ENCODE results near the gene NDUFS8. TPM values are rescaled to one million over a fixed set of nuclear protein-coding genes. Genes with fewer than 3 reads are reported as not detected.

The NDUFS8 gene
- total and polyA plus RNA-seq, 10 of the 15 experiments (the other 5 are each of a cell fraction or from before 2014, with no cell fraction given), result 17.6 to 308 (median 120) TPM

DNA sequence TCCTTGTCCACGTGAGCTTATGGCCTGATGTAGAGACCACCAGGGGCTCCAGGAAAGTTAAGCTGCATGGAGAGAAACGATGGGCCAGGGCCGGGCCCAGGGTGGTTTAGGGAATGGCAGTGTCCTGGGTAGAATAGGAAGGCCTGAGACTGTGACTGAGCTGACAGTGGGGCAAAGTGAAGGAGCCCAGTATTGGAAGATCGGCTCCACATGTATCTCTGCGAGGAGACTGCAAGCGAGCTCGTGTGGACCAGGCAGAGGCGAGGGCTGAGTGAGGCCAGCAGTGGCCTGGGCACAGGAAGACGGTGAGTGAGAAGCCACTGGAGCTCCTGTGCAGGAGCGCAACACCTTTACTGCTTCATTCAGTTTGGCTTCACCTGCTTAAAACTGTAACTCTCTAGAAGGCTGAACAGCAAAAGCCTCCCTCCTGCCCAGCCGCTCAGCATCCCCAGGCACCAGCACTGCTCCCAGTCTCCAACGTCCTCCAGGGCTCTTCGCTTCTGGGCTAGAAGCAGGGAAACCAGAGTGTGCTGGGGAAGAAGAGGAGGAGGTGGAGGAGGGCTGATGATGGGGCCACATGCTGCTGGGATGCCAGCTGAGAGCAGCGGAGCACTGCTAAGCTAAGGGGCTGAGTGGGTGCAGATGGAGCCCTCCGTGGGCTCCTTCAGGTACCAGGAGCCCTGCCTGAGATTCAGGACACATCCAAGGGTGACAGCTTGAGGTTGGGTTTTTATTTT, 21.8 kb downstream of the NDUFS8 start (continued):
- TF ChIP-seq, protein P1, sequence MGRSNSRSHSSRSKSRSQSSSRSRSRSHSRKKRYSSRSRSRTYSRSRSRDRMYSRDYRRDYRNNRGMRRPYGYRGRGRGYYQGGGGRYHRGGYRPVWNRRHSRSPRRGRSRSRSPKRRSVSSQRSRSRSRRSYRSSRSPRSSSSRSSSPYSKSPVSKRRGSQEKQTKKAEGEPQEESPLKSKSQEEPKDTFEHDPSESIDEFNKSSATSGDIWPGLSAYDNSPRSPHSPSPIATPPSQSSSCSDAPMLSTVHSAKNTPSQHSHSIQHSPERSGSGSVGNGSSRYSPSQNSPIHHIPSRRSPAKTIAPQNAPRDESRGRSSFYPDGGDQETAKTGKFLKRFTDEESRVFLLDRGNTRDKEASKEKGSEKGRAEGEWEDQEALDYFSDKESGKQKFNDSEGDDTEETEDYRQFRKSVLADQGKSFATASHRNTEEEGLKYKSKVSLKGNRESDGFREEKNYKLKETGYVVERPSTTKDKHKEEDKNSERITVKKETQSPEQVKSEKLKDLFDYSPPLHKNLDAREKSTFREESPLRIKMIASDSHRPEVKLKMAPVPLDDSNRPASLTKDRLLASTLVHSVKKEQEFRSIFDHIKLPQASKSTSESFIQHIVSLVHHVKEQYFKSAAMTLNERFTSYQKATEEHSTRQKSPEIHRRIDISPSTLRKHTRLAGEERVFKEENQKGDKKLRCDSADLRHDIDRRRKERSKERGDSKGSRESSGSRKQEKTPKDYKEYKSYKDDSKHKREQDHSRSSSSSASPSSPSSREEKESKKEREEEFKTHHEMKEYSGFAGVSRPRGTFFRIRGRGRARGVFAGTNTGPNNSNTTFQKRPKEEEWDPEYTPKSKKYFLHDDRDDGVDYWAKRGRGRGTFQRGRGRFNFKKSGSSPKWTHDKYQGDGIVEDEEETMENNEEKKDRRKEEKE (IDR thresholded peaks at IDR 0.05), result no peak
- TF ChIP-seq FOXK2 (IDR thresholded peaks at IDR 0.05), result no peak
- TF ChIP-seq, protein P2, sequence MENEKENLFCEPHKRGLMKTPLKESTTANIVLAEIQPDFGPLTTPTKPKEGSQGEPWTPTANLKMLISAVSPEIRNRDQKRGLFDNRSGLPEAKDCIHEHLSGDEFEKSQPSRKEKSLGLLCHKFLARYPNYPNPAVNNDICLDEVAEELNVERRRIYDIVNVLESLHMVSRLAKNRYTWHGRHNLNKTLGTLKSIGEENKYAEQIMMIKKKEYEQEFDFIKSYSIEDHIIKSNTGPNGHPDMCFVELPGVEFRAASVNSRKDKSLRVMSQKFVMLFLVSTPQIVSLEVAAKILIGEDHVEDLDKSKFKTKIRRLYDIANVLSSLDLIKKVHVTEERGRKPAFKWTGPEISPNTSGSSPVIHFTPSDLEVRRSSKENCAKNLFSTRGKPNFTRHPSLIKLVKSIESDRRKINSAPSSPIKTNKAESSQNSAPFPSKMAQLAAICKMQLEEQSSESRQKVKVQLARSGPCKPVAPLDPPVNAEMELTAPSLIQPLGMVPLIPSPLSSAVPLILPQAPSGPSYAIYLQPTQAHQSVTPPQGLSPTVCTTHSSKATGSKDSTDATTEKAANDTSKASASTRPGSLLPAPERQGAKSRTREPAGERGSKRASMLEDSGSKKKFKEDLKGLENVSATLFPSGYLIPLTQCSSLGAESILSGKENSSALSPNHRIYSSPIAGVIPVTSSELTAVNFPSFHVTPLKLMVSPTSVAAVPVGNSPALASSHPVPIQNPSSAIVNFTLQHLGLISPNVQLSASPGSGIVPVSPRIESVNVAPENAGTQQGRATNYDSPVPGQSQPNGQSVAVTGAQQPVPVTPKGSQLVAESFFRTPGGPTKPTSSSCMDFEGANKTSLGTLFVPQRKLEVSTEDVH (IDR thresholded peaks at IDR 0.05; ENCODE audit: low read depth, partially characterized antibody), result no peak
- no peak for TF ChIP-seq BACH1 (IDR thresholded peaks at IDR 0.05; ENCODE audit: borderline replicate concordance)
- no peak for TF ChIP-seq ZNF207 (IDR thresholded peaks at IDR 0.05; ENCODE audit: borderline replicate concordance)
- TF ChIP-seq, protein P3, sequence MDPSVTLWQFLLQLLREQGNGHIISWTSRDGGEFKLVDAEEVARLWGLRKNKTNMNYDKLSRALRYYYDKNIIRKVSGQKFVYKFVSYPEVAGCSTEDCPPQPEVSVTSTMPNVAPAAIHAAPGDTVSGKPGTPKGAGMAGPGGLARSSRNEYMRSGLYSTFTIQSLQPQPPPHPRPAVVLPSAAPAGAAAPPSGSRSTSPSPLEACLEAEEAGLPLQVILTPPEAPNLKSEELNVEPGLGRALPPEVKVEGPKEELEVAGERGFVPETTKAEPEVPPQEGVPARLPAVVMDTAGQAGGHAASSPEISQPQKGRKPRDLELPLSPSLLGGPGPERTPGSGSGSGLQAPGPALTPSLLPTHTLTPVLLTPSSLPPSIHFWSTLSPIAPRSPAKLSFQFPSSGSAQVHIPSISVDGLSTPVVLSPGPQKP (IDR thresholded peaks at IDR 0.05; ENCODE audit: low read depth, low read length), result no peak
- TF ChIP-seq FOS (IDR thresholded peaks at IDR 0.05; ENCODE audit: borderline replicate concordance, extremely low read depth, insufficient read length), result no peak
- no peak for TF ChIP-seq CBFB (IDR thresholded peaks at IDR 0.05; ENCODE audit: low read depth)
- no peak for TF ChIP-seq CHD1 (IDR thresholded peaks at IDR 0.05; ENCODE audit: low read depth, low read length)
- no peak for TF ChIP-seq BHLHE40 (IDR thresholded peaks at IDR 0.05; ENCODE audit: borderline replicate concordance in 1 of 2, low read depth in 2 of 2, low read length in 1 of 2)
- no peak for TF ChIP-seq NFIC (IDR thresholded peaks at IDR 0.05; ENCODE audit: low read depth, low read length)

Measured in GM12878 (cell line).